Muscle layer of duodenum (tissue), 2 donors: ENCODE results near the gene PSMD14.

Source experiments
- H3K27ac ChIP-seq: one replicate; pipeline ENCODE4 v1.7.0; 2013; ENCODE audit warnings: mild to moderate bottlenecking, low read length
- H3K27me3 ChIP-seq: one replicate; pipeline ENCODE4 v1.7.0; 2013; ENCODE audit warnings: low read depth, mild to moderate bottlenecking, control low read depth, low read length
- H3K36me3 ChIP-seq, 2 donors: one replicate each; pipeline ENCODE4 v1.7.0; 2013; ENCODE audit warnings: low read length in 2 of 2, control low read depth in 1 of 2, mild to moderate bottlenecking in 1 of 2; ENCODE audit not compliant: insufficient read depth in 2 of 2, control insufficient read depth in 1 of 2
- H3K4me1 ChIP-seq, 2 donors: one replicate each; pipeline ENCODE4 v1.7.0; 2013; ENCODE audit warnings: low read length in 2 of 2, mild to moderate bottlenecking in 2 of 2, control low read depth in 1 of 2, moderate library complexity in 1 of 2; ENCODE audit not compliant: insufficient read depth in 2 of 2, control insufficient read depth in 1 of 2
- H3K4me3 ChIP-seq, 2 donors: one replicate each; pipeline ENCODE4 v1.7.0; 2013; ENCODE audit warnings: low read length in 2 of 2, low read depth in 1 of 2, mild to moderate bottlenecking in 1 of 2
- H3K9me3 ChIP-seq, 2 donors: one replicate each; pipeline ENCODE4 v1.7.0; 2013; ENCODE audit warnings: low read length in 2 of 2, control low read depth in 1 of 2, mild to moderate bottlenecking in 1 of 2; ENCODE audit not compliant: control insufficient read depth in 1 of 2
- donor health status: healthy.

PSMD14 gene

DNA sequence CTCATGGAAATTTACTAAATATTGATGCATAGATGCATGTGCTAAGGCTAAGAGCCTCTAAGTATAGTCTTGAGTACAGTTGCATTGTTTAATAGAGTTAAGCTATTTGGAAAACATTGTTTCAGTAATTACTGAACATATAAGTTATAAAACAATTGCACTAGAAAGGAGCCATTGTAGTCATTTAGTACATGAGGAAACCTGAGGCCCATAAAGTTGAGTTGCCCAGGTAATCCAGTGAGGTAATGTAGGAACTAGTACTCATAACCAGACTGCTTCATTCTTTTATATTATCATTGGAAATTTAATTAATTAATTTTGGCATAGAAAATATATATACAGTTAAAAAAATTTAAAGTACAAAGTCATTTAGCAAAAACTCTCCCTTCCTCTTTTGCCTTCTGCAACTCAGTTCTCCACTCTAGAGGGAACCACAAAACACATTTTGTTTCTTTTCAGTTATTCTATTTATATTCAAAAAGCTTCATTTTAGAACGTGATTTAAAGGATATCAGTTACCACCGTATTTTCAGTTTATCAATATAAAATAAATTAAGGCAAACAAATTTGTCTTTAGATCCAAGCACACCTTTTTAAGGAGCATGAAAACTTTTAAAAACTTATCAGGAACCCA, 80.0 kb downstream of the PSMD14 start:
- no peaks in the 10 kb centered on the region for H3K27me3 ChIP-seq
- peaks cover 0 to 8% of the 10 kb centered on the region in 2 donors for H3K36me3 ChIP-seq
- H3K4me3 ChIP-seq: no peak overlapping the region
- no peak overlapping the region for H3K27ac ChIP-seq
- no peaks in the 10 kb centered on the region for H3K4me1 ChIP-seq
- H3K9me3 ChIP-seq: no peaks in the 10 kb centered on the region

DNA sequence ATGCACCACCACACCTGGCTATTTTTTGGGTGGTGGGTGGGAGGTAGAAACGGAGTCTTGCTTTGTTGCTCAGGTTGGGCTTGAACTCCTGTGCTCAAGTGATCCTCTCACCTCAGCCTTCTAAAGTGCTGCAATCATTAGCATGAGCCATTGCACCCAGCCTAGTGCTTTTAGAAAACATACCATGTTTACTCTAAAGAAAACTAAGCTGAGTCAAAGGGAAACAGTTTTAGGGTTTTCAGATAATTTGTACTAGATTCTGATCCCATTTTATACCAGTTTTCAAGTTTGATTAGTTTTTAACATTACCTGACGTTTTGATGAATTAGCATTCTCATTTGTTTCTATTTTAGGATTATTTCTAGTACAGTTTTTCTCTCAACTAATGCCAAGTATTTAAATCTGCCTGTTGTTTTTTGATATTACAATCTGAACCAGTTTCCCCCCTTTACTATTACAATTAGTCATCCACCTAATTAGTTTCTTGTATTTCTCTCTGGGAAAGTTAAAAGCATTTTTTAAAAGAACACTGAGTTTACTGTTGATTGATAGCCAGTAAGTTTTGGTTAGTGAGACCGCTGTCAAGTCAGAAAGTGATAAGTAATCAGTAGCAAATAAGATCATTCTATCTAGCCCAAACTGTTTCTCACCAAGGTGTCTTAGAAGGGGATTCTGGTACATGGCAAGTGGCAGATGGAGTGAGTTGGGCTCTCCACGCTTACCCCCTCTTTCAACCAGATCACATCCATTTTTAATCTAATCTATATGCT, 83.7 kb downstream of the PSMD14 start:
- Histone ChIP-seq H3K4me1 (no peaks in the 10 kb centered on the region), H3K27me3 (no peaks in the 10 kb centered on the region), H3K36me3 (peaks cover 13 to 20% of the 10 kb centered on the region in 2 donors), H3K4me3 (no peak overlapping the region), H3K9me3 (no peaks in the 10 kb centered on the region), H3K27ac (no peak overlapping the region)

DNA sequence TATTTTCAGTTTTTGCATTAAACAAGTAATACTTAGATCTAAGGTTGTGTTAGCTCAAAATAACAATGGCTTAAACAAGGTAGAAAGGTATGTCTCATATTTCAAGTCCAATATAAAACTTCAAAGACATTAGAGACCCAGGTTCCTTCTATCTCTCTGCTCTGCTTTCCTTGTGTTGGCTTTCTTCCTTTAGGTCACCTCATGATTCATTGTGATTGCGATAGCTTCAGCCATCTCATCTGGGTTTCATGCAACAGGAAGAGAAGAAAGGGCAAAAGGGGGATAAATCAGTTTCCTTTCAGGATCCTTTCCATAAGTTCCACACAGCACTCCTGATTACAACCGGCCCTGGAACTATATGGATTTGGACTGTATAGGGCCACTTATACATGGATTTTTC, 91.9 kb downstream of the PSMD14 start:
- H3K27me3 ChIP-seq: no peaks in the 10 kb centered on the region
- H3K4me3 ChIP-seq: no peak overlapping the region
- H3K9me3 ChIP-seq: no peaks in the 10 kb centered on the region
- H3K27ac ChIP-seq: no peak overlapping the region
- H3K4me1 ChIP-seq: no peaks in the 10 kb centered on the region
- H3K36me3 ChIP-seq: peaks cover 14 to 28% of the 10 kb centered on the region in 2 donors

DNA sequence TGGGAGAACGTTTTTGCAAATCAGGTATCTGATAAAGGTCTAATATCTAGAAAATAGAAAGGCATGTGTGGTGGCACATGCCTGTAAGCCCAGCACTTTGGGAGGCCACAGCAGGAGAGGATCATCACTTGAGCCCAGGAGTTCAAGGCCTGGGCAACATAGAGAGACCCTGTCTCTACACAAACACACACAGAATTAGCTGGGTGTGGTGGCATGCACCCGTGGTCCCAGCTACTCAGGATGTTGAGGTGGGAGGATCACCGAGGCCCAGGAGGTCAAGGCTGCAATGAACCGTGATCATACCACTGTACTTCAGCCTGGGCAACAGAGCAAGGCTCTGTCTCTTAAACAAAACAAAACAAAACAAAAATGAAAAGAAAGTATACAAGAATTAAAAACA, 94.1 kb downstream of the PSMD14 start:
- Histone ChIP-seq H3K27me3 (no peaks in the 10 kb centered on the region), H3K27ac (no peak overlapping the region), H3K36me3 (peaks cover under 1 to 12% of the 10 kb centered on the region in 2 donors), H3K9me3 (no peaks in the 10 kb centered on the region), H3K4me3 (no peak overlapping the region), H3K4me1 (no peaks in the 10 kb centered on the region)

DNA sequence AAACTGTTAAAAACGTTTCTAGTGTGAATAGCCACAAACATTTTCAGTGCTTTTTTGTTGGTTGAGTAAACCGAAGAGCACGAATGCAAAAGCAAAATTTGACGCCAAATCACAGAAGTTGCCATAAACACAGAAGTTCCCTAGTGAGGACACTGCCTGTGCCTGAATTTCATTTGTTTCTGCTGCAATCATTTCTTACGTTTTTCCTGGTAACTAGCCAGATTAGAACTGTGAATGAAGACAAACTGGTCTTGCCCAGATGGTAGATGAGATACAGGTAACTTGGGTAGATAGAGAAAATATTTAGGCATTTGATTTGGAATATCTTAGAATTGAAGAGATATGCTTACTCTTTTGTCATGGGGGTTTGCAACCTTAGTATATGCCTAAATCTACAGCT, 98.1 kb downstream of the PSMD14 start:
- Histone ChIP-seq H3K27ac (no peak overlapping the region), H3K4me1 (no peaks in the 10 kb centered on the region), H3K9me3 (no peaks in the 10 kb centered on the region), H3K27me3 (no peaks in the 10 kb centered on the region), H3K36me3 (peaks cover 0 to 14% of the 10 kb centered on the region in 2 donors), H3K4me3 (no peak overlapping the region)

DNA sequence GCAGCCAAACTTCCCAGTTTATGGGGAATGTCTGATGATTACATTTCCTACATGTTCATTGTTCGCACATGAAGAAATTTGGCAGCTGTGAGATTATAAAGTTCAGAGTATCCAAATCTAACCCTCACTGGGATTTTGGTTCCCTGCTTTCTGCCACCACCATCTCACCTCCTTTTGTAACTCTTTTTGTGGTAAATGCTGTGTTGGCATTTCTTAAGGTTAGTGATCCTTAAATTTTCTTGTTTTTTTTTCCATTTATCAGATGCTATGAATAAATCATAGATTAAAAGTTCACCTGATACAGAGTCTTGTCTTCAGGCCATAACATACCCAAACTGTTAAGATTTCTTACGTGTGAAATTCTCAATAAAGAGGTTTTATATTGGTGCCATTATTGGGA, 99.4 kb downstream of the PSMD14 start:
- Histone ChIP-seq H3K9me3 (no peaks in the 10 kb centered on the region), H3K4me3 (no peak overlapping the region), H3K4me1 (no peaks in the 10 kb centered on the region), H3K27ac (no peak overlapping the region), H3K36me3 (peaks cover 0 to 5% of the 10 kb centered on the region in 2 donors), H3K27me3 (no peaks in the 10 kb centered on the region)

DNA sequence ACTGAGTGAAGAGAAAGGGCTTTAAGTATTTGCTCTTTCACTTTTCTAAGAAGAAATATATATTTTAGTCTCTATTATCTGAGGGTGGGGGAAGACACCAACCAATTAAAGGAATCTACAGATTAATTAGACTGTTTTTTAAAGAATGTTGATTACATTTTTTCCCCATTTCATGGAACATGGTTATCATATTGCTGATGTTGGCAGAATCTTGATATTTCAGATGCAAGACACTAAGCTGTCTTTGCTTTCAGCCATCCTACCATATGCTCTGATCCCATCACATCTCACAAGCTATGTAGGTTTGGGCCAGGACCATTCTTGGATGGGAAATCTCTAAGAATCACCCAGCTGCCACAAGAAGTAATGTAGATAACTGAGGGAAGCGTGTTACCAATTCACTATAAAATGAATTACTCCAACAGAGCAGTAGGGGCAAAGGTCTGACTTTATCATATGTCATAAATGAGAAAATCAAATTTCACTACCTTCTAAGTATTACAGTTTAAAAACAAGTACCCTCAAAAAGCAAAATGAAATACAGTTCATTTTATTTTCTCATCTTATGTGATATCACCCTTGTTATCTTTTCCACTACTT, 101.2 kb downstream of the PSMD14 start:
- H3K27ac ChIP-seq: no peak overlapping the region
- peaks cover 5% of the 10 kb centered on the region for H3K27me3 ChIP-seq
- no peak overlapping the region for H3K4me3 ChIP-seq
- H3K4me1 ChIP-seq: peaks cover 0 to 4% of the 10 kb centered on the region in 2 donors
- no peaks in the 10 kb centered on the region for H3K9me3 ChIP-seq
- H3K36me3 ChIP-seq: peaks cover 0 to 5% of the 10 kb centered on the region in 2 donors

DNA sequence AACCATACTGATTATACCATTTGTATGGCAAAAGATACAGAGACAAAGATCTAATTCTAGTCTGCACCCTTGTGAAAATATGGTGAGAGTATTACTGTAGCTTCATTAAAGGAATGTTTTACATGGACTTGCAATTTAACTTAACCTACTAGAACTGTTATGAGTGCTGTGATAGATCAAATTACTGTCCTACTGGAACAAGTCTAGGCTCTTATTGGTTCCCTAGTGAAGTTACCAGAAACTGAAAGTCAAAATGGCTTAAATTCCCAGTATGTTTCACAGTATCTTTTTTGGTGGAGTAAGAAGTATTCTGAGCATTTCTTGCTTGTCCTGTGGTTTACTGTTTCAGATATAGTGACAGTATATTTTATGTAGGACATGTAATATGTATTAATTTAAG, 104.1 kb downstream of the PSMD14 start:
- Histone ChIP-seq H3K27ac (no peak overlapping the region), H3K4me1 (peaks cover 0 to 30% of the 10 kb centered on the region in 2 donors), H3K27me3 (peaks cover 35% of the 10 kb centered on the region), H3K9me3 (no peaks in the 10 kb centered on the region), H3K4me3 (no peak overlapping the region), H3K36me3 (peaks cover 0 to 5% of the 10 kb centered on the region in 2 donors)

DNA sequence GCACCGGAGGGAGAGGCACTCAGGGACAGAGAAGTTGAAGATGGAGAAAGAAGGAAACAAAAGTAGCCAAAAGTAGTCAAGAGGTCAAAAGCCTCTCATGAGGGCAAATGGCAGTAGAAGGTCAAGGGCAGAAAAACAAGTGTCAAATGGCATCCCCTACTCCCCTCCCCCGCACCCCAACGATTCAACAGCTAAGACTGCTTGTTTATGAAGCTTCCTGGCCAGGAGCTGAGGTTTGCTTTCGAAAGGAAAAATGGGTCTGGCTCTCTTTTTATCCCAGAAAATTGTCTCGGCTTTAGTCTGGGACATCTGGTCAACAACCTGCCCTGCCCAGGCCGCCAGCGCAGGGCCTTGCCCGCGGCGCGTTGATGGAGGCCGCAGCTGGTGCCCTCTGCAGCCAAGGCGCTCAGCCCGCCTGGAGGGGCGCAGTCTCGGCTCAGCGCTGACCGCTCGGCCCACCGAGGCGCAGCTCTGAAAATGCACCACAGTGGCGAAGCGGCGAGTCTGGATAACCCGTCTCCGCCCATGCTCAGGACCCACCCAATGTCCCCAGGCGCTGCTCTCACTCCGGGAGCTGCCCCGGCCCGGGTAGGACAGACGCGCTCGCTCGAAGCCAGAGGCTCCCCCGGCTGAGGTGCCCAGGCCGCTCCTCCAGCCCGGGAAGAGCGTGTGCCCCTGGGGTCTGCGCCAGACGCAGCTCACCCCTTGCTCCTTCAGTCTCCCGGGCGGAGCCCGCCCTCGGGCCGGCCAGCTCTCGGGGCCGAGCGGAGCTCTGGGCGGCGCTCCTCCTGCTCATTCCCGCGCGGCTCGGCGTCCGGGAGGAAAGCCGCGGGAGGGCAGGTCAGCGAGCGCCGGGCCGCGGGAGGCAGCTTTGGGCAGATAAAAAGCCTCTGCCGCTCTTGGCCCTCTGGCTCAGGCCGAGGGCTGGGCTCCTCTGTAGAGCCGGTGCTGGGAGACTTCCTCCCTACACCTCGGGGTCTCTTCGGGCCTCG, 106.1 kb downstream of the PSMD14 start:
- Histone ChIP-seq H3K4me1 (peaks cover 0 to 41% of the 10 kb centered on the region in 2 donors), H3K27me3 (peaks cover 54% of the 10 kb centered on the region), H3K36me3 (no peaks in the 10 kb centered on the region), H3K9me3 (no peaks in the 10 kb centered on the region), H3K27ac (no peak overlapping the region), H3K4me3 (peak overlapping the region; percentile 32 to 70)

DNA sequence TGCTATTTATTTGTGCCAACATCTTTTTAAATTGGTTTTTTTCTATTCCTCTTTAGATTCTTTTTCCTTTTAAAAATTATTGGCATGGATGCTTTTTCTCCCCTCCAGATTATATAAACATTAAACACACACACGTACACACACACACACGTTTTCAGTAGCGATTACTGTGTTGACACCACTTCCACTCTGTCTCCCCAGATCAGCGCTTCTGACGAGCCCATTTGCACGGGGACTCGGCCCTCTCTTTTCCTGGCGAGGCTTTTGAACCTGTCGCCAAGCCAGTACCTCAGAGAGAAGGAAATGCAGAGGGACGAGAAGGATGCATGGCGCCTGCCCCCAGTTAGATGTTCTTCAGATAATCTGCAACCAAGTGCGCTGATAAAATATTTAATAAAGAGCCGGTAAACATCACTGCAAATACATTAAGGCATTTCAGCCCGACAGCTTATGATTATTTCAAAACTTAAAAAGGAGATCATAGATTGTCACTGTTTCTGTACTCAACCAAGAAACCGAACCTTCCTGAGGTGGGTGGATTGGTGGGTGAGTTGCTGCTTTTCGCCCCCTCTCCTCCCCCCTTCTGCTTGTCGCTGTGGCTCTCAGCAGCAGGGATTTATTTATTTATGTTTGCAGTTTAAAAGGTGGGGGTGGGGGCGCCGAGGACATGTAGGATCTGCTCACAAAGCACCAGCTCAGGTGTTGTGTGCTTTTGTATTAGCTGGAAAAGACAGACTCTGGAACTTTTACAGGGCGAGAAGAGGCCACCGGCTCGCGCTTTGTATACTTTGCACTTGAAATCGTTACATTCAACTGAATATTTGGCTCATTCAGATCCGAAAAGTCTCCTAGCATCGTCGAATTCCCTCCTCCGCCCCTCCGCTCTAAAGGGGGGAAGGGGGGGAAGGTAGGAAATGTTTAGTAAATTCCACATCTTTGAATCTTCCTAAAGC, 107.1 kb downstream of the PSMD14 start:
- Histone ChIP-seq H3K27ac (no peak overlapping the region), H3K4me3 (peak overlapping the region; percentile 32 to 70), H3K36me3 (no peaks in the 10 kb centered on the region), H3K4me1 (peaks cover 0 to 41% of the 10 kb centered on the region in 2 donors), H3K9me3 (no peaks in the 10 kb centered on the region), H3K27me3 (peaks cover 64% of the 10 kb centered on the region)
